NCI-H526 treated with DMSO at 0.1 percent for 48 hours (cell line): ENCODE results near the gene MYOZ2.

ENCODE experiments used
- DNase-seq: peaks from one replicate; lab custom pipeline; 2025; lab: John Stamatoyannopoulos, UW

The MYOZ2 gene

GRCh38 chr4:119135721-119136121 is at the start of gene MYOZ2:
TSS of gene MYOZ2 (plus strand) at chr4:119135832. CDS start at chr4:119136526, 694 bp downstream.
- no peak for DNase-seq

- DNase-seq: no peak
Measured at GRCh38 chr4:119087121-119087520, 48.5 kb upstream of the MYOZ2 start.

GRCh38 chr4:119087656-119088055 is 48.0 kb upstream of the MYOZ2 start:
- peak; percentile 34 for DNase-seq

GRCh38 chr4:119093042-119093827 is 42.4 kb upstream of the MYOZ2 start:
- DNase-seq: no peak

GRCh38 chr4:119097282-119097900 is 38.2 kb upstream of the MYOZ2 start:
- no peak for DNase-seq

DNA sequence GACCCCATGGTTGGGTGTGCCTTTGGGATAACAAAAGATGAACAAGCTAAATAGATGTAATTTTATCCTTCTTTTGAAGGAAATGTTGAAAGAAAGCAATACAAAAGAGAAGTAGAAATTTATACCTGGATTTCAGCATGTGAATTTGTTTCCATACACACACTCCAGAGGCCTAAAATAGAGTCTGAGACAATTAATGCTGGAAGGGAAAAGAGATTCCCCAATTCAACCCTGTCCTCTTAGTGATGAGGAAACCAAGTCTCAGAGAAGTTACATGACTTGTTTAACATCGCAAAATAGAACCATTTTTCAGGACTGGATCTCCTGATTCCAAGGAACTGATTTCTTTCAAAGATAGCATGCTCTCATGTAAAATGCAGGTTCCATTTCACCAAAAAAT is 37.3 kb upstream of the MYOZ2 start:
- no peak for DNase-seq

GRCh38 chr4:119099227-119099810 is 36.3 kb upstream of the MYOZ2 start:
- no peak for DNase-seq

GRCh38 chr4:119100655-119101054 is 35.0 kb upstream of the MYOZ2 start:
- no peak for DNase-seq

GRCh38 chr4:119103263-119103662 is 32.4 kb upstream of the MYOZ2 start:
- DNase-seq: no peak

DNA sequence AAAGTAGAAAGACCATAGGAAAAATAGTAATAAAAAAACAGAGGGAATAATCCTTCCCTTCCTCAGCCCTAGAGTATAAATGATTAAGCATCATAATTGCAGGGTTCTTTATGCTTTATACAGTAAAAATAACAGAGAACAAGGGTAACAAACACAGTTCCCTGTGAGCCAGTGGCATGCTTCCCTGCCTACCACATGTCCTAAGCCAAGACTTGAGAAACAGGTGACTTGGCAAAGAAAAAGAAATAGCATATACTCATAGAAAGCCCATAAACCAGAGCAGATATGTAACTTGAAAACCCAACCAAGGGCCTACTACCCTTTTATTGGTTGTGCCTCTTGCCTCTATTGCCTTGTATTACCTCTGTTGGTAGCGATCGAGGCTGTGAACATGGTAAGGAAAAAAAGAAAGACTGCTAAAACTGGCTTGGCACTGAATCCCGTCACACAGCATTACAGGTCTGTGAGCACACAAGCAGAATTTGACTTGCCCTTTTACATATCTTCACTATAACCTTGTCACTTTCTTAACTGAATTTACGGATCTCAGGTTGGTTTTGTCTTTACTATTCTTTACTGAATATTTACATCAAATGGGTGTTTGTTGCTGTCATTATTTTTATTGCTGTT is 30.9 kb upstream of the MYOZ2 start:
- DNase-seq: no peak

DNA sequence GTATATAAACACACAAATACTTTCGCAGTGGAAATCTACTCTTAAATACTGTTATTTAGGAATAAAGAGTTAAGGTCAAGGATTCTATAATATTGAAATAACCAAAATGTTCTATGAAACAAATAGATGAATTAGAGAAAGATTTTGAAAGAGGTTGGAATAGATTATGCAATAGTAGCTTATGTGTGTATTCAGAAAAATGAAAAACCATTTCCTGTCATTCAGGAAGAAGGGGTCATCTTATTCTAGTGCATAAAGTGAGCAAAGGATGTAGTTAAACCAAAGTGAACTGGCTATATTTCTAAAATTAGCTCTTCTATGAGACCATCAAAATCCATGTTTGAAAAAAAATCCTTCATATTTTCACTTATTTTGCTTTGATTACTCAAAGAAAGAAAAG is 30.0 kb upstream of the MYOZ2 start:
- no peak for DNase-seq

DNA sequence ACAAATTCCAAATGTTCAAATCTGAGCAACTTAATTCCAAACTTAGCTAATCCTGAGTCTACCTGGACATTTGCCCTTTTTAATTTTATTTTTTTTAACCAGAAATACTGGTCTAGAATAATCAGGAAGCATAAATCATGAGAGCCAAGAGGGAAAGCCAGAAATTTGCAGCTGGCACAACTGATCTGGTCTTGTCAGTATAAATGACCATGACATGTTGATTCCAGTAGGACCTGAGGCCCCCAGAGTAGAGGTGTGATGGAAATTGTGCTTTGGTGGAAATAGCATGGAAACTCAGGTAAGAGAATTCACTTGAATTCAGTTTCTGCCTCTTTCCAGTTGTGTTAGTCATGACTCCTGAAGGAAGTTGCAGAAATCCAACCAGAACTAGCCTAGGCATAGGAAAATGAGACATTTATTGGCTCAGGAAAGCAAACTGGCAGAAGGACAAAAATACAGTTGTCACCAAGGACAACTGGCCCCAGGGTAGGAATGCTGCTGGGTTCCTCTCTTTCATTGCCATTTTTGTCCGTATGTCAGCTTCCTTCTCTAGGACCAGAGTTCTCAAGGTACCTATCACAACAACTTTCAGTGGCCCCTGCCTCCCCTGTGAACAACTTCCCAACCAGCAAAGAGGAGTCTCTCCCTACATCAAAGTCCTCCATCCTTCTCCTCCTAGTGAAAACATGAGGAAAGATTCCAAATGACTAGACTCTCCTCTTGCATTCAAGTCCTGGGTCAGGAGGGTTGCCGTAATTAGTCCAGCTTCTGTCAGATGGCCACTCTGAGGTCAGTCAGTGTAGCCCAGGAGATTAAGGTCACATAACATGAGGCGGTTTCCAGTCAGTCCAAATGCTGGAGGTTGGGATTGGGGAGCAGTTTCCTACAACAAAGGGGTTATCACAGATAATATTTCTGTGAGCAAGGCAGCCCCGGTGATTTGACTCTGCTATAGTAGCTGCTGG is 29.3 kb upstream of the MYOZ2 start:
- no peak for DNase-seq

DNA sequence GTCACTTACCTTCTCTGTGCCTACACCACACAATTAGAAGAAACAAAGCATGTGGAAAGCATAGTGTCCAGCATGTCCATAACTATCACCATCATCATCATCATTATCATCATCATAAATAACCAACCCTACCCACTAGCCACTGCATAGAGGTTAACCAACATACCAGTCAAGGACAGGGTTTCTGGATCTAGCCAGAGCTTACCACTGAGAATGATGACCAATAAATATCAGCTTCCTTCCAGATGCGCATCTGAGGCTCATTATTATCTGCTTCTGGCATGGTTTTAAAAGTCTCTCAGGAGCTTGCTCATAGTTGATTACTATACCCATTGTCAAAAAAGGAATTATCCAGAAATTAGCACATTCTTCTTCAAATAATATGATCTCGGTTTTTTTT is 25.5 kb upstream of the MYOZ2 start:
- no peak for DNase-seq

DNA sequence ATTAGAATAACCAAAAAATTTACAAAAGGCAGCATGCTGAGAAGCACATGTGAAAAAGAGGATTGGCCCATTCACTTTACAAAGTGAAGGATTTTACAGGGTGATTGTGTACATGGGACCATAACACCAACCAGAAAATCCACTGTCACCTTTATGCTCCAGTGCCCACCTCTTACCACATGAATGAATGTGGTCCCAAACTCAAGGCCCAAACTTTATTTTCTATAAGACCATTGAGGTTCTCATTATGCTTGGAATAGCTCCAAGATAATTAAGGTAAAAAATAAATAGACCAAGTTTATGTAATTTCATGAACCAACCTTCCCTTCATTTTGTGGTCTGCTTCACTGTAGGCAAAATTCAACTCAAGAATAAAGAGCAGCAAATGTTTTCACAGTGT is 24.3 kb upstream of the MYOZ2 start:
- DNase-seq: no peak

DNA sequence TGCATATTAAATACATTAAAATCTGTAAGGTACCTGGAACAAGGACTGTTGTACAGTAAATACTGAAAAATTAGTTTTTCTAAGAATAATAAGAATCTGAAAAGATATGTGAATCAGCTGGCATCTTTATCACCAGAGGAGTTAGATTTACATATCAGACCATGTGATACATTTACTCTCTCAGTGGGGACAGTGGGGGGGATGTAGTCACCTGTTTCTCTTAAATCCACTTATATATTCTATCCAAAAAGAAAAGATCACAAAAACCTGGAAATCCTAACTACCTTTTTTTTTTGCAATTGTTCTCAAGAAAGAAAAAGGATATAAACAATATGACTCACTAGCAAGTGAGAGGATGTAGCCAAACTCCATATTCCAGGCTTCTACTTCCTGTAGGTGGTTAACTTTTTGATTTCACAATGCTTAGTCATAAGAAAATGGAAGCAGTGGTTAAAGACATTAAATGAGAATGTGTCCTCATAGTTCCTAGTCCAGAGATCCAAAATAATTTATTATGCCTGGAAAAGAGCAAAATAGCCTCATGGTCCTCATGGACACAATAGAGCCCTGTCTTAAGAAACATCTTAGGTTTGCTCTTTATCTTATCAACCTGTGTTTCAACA is 22.5 kb upstream of the MYOZ2 start:
- no peak for DNase-seq

DNA sequence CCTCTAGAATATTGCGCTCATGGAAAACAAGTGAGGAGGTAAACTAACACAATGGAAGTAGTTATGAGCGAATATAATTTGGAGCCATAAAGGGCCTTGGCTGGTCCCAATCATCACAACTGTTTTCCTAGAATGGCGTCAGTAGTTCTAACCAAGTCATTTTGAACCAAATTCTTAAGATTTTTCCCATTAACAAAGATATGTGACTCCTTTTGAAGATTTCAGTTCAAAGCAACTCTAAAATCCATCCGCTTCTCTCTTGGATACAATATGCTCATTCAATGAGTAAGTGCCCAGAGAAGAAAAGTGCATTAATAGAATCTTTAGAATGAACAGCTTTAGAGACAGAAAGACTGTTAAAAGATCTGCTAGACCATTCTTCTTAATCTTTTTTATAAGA is 19.6 kb upstream of the MYOZ2 start:
- DNase-seq: no peak

GRCh38 chr4:119116925-119117900 is 18.4 kb upstream of the MYOZ2 start:
- DNase-seq: no peak

GRCh38 chr4:119118397-119118796 is 17.2 kb upstream of the MYOZ2 start:
- DNase-seq: no peak

GRCh38 chr4:119124352-119124751 is 11.3 kb upstream of the MYOZ2 start:
- no peak for DNase-seq

DNA sequence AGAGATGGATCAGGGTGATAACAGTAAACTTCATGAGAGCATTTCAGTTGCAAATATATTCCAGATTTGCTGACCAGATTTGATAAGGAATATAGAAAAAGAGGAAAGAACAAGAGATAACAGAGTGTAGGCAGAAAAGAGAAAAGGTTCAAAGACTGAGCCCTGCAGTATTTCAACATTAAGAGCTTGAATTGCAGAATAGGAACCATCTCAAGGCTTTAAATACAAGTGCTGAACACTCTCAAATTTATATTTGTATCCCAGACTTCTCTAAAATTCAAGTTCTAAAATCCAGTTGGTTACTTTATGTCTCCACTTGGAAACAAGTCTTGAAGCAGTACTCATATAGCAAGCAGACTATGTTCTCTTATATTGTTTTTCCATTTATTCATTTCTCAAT is 9.7 kb upstream of the MYOZ2 start:
- no peak for DNase-seq
